GM19035 (cell line): ENCODE measurements around the gene LCAT.
"Not testable (repeated sequence)": the region's sequence is repeated elsewhere in the genome, so short reads cannot be mapped to it uniquely, and the experiment has no call there.

Source experiments
- ATAC-seq: cut with Tn5 transposase; IDR thresholded peaks from one replicate; pipeline ENCODE4 v1.9.1; 2021; ENCODE audit not compliant: unreplicated experiment

LCAT gene

DNA sequence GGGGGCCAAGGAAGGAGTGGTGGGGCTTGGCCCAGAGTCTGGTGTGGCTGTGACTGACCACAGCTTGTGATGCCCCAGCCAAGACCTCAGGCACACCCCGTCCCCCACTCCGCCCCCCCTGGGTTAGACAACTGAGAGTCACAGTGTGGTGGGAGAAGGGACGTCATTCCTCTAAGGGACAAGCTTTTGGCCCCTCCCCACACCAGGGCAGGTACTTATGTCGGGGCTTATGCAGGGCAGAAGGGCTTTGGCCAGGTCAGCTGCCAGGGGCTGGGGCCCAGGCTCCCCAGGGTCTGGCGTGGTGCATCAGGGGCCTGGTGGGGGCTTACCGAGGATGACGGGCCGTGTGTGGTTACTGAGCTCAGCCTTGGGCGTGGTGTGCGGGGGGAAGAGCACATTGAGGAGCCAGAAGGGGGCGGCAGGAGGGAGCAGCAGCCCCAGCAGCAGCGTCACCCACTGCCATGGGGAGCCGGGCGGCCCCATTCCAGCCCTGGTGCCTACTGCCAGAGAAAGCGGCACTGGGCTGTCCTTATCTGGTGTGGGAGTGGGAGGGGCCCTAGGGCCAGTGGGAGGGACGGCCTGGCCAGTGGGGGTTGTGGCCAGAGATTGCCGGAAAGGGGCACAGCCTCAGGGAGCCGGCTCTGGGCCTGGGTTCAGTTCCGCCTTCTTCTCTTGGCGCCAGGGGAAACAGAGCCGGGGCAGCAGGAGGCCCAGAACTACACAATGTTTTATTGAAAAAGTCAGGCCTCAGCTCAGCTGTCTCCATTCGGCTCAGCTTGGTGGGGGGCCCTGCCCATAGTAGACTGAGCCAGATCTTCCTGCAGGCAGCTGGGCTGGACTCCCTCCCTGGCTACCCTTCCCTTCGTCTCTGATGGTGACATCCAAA is at the start of gene LCAT:
Gene LCAT, minus strand, starts transcription at position 502 of the 886 bp plus-strand sequence. Its CDS starts 19 bp downstream, at position 483.
- no peak for ATAC-seq

DNA sequence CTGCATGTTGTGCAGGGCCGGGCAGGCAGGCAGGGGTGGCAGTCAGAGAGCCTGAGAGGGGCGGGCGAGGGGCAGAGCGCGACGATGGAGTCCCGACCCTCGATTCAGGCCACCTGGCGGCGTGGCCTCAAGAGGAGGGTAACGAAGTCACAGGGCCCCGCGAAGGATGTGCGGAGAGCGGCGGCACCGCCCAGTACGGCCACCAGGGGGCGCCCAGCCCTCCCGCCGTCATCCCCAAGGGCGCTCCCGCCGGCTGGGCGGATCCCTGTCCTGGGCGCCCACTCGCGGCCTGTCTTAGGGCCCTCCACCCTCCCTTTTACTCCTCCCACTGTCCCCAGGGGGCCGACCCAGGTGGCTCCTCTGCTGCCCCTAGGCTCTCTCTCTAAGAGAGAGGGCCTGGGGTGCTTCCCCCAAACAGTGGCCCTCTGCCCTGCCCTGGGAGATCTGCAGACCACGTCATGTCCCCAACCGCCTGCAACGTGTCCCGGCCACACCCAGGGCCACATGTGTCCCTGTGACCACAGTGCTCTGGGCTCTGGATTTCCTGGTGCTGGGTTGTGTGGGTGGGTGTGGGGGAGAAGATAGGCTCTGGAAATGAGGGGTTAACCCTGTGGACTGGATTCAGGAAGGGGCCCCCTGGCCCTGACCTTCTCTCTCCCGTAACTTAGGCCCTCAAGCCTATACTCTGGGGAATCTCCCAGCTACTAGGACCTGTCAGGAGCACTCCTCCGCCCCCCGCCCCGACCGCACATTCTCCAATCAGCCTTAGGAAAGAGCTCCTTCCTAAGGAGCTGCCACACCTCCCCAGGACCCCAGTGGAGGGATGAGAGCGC is 49.5 kb upstream of the LCAT start:
- peak; percentile 77 for ATAC-seq

- peak; percentile 20 for ATAC-seq
These were observed 48.8 kb upstream of the LCAT start for GRCh38 chr16:67992661-67993206.

DNA sequence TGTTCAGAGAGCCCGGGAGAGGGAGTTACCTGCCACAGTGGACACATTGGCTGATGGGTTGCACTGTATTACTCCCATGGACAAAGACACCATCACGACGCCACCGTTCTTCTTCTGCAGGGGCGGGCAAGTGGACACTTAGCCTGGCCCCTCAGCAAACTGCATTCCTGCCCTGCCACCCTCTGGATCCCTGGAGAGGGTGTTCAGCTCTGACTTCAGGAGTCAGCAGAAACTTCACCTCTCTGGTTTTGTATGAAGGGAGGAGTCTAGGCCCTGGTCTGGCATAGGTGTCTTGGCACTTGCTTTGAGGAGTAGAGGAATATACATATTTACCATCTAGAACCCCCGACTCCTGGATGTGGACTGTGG is 46.1 kb upstream of the LCAT start:
- no peak for ATAC-seq

- no peak for ATAC-seq
These were observed 45.5 kb upstream of the LCAT start for GRCh38 chr16:67989322-67990017.

- ATAC-seq, result no peak
These were observed 44.8 kb upstream of the LCAT start for GRCh38 chr16:67988675-67989074.

- no peak for ATAC-seq
These were observed 43.7 kb upstream of the LCAT start for GRCh38 chr16:67987460-67988160.

GRCh38 chr16:67986949-67987348 is 43.0 kb upstream of the LCAT start:
- no peak for ATAC-seq

GRCh38 chr16:67982011-67982696 is 38.2 kb upstream of the LCAT start:
- no peak for ATAC-seq

DNA sequence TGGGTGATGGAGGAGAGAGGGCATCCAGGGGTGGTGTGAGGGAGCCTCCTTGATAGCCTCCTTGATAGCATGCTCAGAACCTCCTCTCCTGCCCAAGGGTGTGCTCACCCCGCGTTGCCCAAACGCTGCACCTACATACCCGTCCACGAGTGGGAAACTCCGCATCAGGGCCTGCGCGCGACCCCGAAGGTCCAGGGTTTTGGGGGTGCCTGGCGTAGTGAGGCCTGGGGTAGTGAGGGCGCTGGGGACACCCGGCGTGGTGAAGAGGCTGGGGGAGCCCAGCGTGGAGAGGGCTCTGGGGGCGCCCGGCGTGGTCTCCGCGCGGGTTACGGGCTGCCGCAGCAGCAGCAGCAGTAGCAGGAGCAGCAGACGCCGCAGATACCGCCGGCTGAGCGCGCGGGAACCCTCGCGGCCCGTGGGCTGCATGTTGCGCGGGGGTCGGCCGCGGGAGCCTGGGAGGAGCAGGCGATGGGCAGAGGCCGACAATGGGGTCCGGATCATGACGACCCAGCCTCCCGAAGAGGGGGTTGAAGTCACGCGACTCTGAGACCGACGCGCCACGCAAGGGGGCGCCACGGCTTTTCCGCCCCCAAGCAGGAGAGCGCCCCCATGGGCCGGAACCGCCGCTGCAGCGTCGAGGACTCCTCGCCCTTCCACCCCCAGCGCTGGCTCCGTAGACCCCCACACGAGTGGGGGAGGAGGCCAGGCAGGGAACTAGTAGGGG is 36.2 kb upstream of the LCAT start, which contains the start of gene DPEP3:
Gene DPEP3, minus strand, starts transcription at position 545 of the 724 bp plus-strand sequence. Its CDS starts 119 bp downstream, at position 426.
- ATAC-seq, result no peak

DNA sequence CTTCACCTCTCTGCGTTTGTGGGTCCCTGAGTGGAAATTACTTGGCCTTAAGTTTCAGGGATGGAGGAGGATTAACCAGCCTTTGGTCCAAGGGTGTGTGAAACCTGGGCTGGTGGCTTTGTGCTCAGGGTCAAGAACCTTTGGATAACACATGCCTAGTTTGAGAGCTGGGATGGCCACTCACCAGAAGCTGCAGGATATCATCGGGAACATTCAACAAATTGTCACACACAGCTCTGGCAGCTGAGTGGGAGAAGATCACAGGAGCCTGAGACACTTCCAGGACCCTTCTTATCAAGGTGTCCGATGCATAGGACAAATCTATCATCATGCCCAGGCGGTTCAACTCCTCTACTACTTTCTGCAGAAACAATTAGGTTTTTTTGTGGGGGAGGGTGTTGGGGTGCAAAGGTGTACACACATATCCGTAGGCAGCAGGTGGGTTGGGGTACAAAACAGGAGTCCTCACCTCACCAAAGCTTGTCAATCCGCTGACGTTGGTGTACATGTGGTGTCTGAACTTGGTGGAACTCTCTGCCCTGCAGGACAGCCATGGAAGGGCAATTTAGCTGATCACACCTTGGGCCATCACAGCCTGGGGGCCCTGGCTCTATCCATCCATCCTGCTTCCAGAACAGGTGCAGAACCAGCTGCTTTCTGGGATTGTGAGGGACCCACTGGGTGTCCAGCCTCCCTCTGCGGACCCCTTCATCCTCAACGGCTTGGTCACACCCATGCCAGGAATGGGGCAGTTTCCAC is 33.7 kb upstream of the LCAT start:
- no peak for ATAC-seq

GRCh38 chr16:67977005-67977404 is 33.1 kb upstream of the LCAT start:
- no peak for ATAC-seq

DNA sequence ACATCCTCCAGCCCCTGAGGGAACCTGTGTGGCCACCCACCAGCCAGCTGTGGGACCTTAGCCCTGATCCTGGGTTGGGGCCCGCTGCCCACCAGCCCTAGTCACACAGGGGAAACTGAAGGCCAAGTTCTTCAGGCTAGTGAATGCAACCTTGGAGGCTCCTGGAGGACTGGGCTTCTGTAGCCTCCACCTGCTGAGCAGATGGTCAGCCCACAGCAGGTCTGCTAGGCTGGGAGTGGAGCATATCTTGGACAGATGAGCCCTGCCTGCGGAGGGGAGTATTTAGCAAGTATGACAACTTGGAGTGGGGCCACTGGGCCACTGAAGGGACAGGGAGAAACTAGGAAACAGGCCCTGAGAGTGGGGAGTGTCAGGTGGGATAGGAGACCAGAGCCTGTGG is 32.3 kb upstream of the LCAT start:
- no peak for ATAC-seq

DNA sequence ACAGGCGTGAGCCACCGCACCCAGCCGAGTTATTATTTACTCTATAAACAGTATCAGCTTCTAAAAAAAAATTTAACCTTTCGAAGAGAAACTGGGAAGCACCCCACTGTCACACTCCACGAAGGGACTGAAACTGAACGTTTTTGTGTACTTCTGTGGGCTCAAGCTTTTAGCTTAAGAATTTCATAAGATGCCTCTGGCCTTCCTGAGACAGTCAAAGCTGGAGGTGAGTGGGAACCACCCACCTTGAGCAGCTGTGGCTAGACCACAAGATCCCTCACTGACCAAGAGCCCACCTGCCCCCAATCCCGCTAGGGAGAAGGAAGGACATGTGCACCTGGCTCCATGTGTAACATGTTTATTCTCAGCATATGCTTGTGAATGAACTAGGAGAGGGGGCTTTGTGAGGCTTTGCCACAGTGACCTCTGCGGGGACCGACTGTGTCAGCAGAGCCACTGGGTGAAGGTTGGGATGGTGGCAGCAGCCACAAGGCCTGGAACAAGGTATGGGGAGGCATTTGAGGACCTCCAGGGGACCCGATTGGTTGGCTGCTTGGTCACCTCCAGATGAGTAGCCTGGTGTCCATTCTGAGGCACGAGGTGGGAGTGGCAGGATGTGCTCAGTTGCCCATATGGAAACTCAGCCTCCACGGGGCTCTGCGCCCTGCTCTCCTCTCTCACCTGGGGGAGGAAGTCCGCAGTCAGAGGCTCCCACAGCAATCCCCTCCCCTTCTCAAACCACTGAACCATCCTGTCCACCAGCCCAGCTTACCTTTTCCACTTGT is 31.6 kb upstream of the LCAT start:
- no peak for ATAC-seq

DNA sequence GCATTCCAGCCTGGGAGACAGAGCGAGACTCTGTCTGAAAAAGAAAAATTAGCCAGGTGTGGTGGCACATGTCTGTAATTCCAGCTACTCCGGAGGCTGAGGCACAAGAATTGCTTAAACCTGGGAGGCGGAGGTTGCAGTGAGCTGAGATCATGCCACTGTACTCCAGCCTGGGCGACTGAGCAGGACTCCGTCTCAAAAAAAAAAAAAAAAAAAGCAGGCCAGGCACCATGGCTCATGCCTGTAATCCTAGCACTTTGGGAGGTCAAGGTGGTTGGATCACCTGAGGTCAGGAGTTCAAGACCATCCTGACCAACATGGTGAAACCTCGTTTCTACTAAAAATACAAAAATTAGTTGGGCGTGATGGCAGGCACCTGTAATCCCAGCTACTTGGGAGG is 28.4 kb upstream of the LCAT start:
- ATAC-seq, result not testable (repeated sequence)

GRCh38 chr16:67971111-67971510 is 27.2 kb upstream of the LCAT start:
- no peak for ATAC-seq

- peak; percentile 20 for ATAC-seq
These were observed 25.5 kb upstream of the LCAT start for GRCh38 chr16:67969254-67970039.
